Loucy (cell line): ENCODE data around the gene NDUFC2.
"Not testable (repeated sequence)": the region's sequence is repeated elsewhere in the genome, so short reads cannot be mapped to it uniquely, and the experiment has no call there.

Source experiments
- H2AFZ ChIP-seq: fragments of 200-600 bp; sonication (generic); 2 replicates; pipeline ENCODE4 v1.6.0; 2016; ENCODE audit warnings: antibody characterized with exemption, mild to moderate bottlenecking, low read length, moderate library complexity
- H3F3A ChIP-seq: fragments of 200-600 bp; 2 replicates; pipeline ENCODE4 v1.6.0; 2016; ENCODE audit warnings: antibody characterized with exemption, low read depth, mild to moderate bottlenecking
- H3K27me3 ChIP-seq: fragments of 200-600 bp; sonication (generic); 2 replicates; pipeline ENCODE4 v1.6.1; 2014; ENCODE audit warnings: low read length, mild to moderate bottlenecking; ENCODE audit not compliant: insufficient read depth, poor library complexity, severe bottlenecking
- H3K36me3 ChIP-seq: fragments of 200-600 bp; sonication (generic); 2 replicates; pipeline ENCODE4 v1.6.1; 2016; ENCODE audit warnings: low read length; ENCODE audit not compliant: insufficient read depth
- H3K4me1 ChIP-seq: fragments of 200-600 bp; sonication (generic); 2 replicates; pipeline ENCODE4 v1.5.1; 2014; ENCODE audit warnings: low read length, mild to moderate bottlenecking; ENCODE audit not compliant: insufficient read depth, poor library complexity, severe bottlenecking
- H3K4me2 ChIP-seq: fragments of 200-600 bp; sonication (generic); 2 replicates; pipeline ENCODE4 v1.6.0; 2014; ENCODE audit warnings: antibody characterized with exemption, low read length, low read depth, mild to moderate bottlenecking; ENCODE audit not compliant: poor library complexity, severe bottlenecking
- H3K4me3 ChIP-seq: fragments of 200-600 bp; sonication (generic); 2 replicates; pipeline ENCODE4 v1.5.1; 2014; ENCODE audit warnings: low read length, mild to moderate bottlenecking, mixed read lengths; ENCODE audit not compliant: poor library complexity, severe bottlenecking
- H3K79me2 ChIP-seq: fragments of 200-600 bp; sonication (generic); 2 replicates; pipeline ENCODE4 v1.6.1; 2014; ENCODE audit warnings: low read length; ENCODE audit not compliant: insufficient read depth
- H3K9ac ChIP-seq: fragments of 200-600 bp; sonication (generic); 2 replicates; pipeline ENCODE4 v1.6.0; 2014; ENCODE audit warnings: mild to moderate bottlenecking, low read depth, low read length, moderate library complexity; ENCODE audit not compliant: poor library complexity, severe bottlenecking
- H3K9me2 ChIP-seq: fragments of 200-600 bp; sonication (generic); replicated peaks from 2 replicates; pipeline ENCODE4 v1.6.1; 2016; ENCODE audit warnings: low read depth, low read length, mixed read lengths
- H3K9me3 ChIP-seq: fragments of 200-600 bp; sonication (generic); 2 replicates; pipeline ENCODE4 v1.6.1; 2014; ENCODE audit warnings: mild to moderate bottlenecking, antibody characterized with exemption, low read length, low read depth; ENCODE audit not compliant: insufficient read depth
- H4K20me1 ChIP-seq: fragments of 200-600 bp; sonication (generic); 2 replicates; pipeline ENCODE4 v1.6.0; 2014; ENCODE audit warnings: antibody characterized with exemption, low read length, mild to moderate bottlenecking; ENCODE audit not compliant: insufficient read depth, poor library complexity, severe bottlenecking
- CTCF ChIP-seq: fragments of 200-600 bp; sonication (generic); conservative IDR thresholded peaks from 2 replicates; pipeline ENCODE4 v1.5.1; 2014; ENCODE audit warnings: mild to moderate bottlenecking, antibody characterized with exemption, low read length
- EZH2phosphoT487 ChIP-seq: fragments of 200-600 bp; IDR thresholded peaks from 2 replicates; pipeline ENCODE4 v1.6.1; 2018; ENCODE audit warnings: antibody characterized with exemption, mild to moderate bottlenecking, moderate library complexity, borderline replicate concordance

The NDUFC2 gene

GRCh38 chr11:78031629-78032028 lies 48.0 kb downstream of the NDUFC2 start:
- Histone ChIP-seq H3K9me2 (no peaks in the 10 kb centered on the region), H4K20me1 (no peaks in the 10 kb centered on the region), H3K4me1 (no peaks in the 10 kb centered on the region), H3K9me3 (no peaks in the 10 kb centered on the region), H3F3A (no peaks in the 10 kb centered on the region), H3K79me2 (no peaks in the 10 kb centered on the region), H3K9ac (no peak overlapping the region), H2AFZ (peak overlapping the region; percentile 13; the same call in 1 of the 2 replicates), H3K36me3 (no peaks in the 10 kb centered on the region), H3K4me2 (no peak overlapping the region), H3K27me3 (no peaks in the 10 kb centered on the region), H3K4me3 (no peak overlapping the region)
- TF ChIP-seq EZH2phosphoT487 (no peak), CTCF (no peak)

- Histone ChIP-seq H2AFZ (no peak overlapping the region), H3K9me3 (no peaks in the 10 kb centered on the region), H4K20me1 (no peaks in the 10 kb centered on the region), H3K4me2 (no peak overlapping the region), H3K4me3 (no peak overlapping the region), H3K9me2 (no peaks in the 10 kb centered on the region), H3K27me3 (no peaks in the 10 kb centered on the region), H3K4me1 (no peaks in the 10 kb centered on the region), H3K79me2 (no peaks in the 10 kb centered on the region), H3K36me3 (no peaks in the 10 kb centered on the region), H3K9ac (no peak overlapping the region), H3F3A (no peaks in the 10 kb centered on the region)
- TF ChIP-seq EZH2phosphoT487, result no peak
- TF ChIP-seq CTCF, result no peak
Observed at GRCh38 chr11:78030429-78031325, 49.0 kb downstream of the NDUFC2 start.

GRCh38 chr11:78028423-78028822 lies 51.2 kb downstream of the NDUFC2 start:
- not testable (repeated sequence) for H3K4me3 ChIP-seq, H3K9ac ChIP-seq, H3K27me3 ChIP-seq, H4K20me1 ChIP-seq, H3K9me3 ChIP-seq, H2AFZ ChIP-seq, H3K36me3 ChIP-seq, H3K79me2 ChIP-seq, H3K9me2 ChIP-seq, H3K4me1 ChIP-seq, H3F3A ChIP-seq, H3K4me2 ChIP-seq

GRCh38 chr11:78027759-78028158 lies 51.9 kb downstream of the NDUFC2 start:
- H3K9ac ChIP-seq, result no peak overlapping the region
- no peaks in the 10 kb centered on the region for H3K36me3 ChIP-seq
- no peaks in the 10 kb centered on the region for H3K79me2 ChIP-seq
- H3K27me3 ChIP-seq, result no peaks in the 10 kb centered on the region
- H3K4me3 ChIP-seq, result no peak overlapping the region
- TF ChIP-seq CTCF, result no peak
- TF ChIP-seq EZH2phosphoT487, result no peak
- H3K4me1 ChIP-seq, result no peaks in the 10 kb centered on the region
- H3F3A ChIP-seq, result no peaks in the 10 kb centered on the region
- no peaks in the 10 kb centered on the region for H4K20me1 ChIP-seq
- H2AFZ ChIP-seq, result no peak overlapping the region
- no peaks in the 10 kb centered on the region for H3K9me3 ChIP-seq
- no peaks in the 10 kb centered on the region for H3K9me2 ChIP-seq
- H3K4me2 ChIP-seq, result no peak overlapping the region
